Suprapubic skin (tissue), 4 donors: ENCODE data around the gene CDO1.

ENCODE experiments used
- EP300 ChIP-seq: sonication (generic); formaldehyde crosslinking; IDR thresholded peaks from one replicate; pipeline ENCODE4 v1.6.1; 2017; ENCODE audit warnings: antibody characterized with exemption
- POLR2A ChIP-seq, 2 donors: fragments of 450-650 bp; IDR thresholded peaks; one replicate each; pipeline ENCODE4 v1.6.1; 2017; ENCODE audit warnings: antibody characterized with exemption in 2 of 2, mild to moderate bottlenecking in 2 of 2, moderate library complexity in 2 of 2
- POLR2AphosphoS5 ChIP-seq, 3 donors: sonication (generic); formaldehyde crosslinking; IDR thresholded peaks; one replicate each; pipeline ENCODE4 v1.6.1; 2017; ENCODE audit warnings: antibody characterized with exemption in 3 of 3

GRCh38 chr5:115811406-115811805 is 5.1 kb downstream of the CDO1 start:
- TF ChIP-seq POLR2AphosphoS5 (IDR thresholded peaks at IDR 0.05) (no peak), EP300 (no peak), POLR2A (IDR thresholded peaks at IDR 0.05) (no peak)
